ENCODE data around the gene VEGFA. TPM values are rescaled to one million over a fixed set of nuclear protein-coding genes. Genes with fewer than 3 reads are reported as not detected.
"Not testable (repeated sequence)": the region's sequence is repeated elsewhere in the genome, so short reads cannot be mapped to it uniquely, and the experiment has no call there.

The VEGFA gene
- total RNA-seq, 4 donors from 2014 or later, result 39.2 to 58.5 (median 45.0) TPM

- no peaks in the 10 kb centered on the region for H3K36me3 ChIP-seq
- intact Hi-C loops (cut with DNase I), result no loop called here
- H3K4me1 ChIP-seq, result peaks cover 0 to 11% (median 4%) of the 10 kb centered on the region in 4 donors
- H3K27me3 ChIP-seq, result no peaks in the 10 kb centered on the region
- H3K4me3 ChIP-seq, result no peak overlapping the region
- no peaks in the 10 kb centered on the region for H3K9me3 ChIP-seq
- 100% methylated on average over 2 of the region's 2 CpGs for WGBS
- DNase-seq (ENCODE audit: extremely low spot score), result no peak
- TF ChIP-seq EP300 (IDR thresholded peaks at IDR 0.05) (no peak), POLR2AphosphoS5 (IDR thresholded peaks at IDR 0.05) (no peak), POLR2A (IDR thresholded peaks at IDR 0.05; ENCODE audit: low read depth) (no peak), CTCF (IDR thresholded peaks at IDR 0.05) (no peak)
- H3K27ac ChIP-seq (replicated peaks in 1 of 4), result no peak overlapping the region
Observed at GRCh38 chr6:43811733-43812099, 41.7 kb downstream of the VEGFA start.

GRCh38 chr6:43812850-43813578, 43.0 kb downstream of the VEGFA start:
- H3K4me3 ChIP-seq, result no peak overlapping the region
- peaks cover 0 to 11% (median 4%) of the 10 kb centered on the region in 4 donors for H3K4me1 ChIP-seq
- WGBS, result 58% methylated on average over 8 of the region's 8 CpGs
- no peak for TF ChIP-seq POLR2AphosphoS5 (IDR thresholded peaks at IDR 0.05)
- TF ChIP-seq EP300 (IDR thresholded peaks at IDR 0.05), result no peak
- no peak for TF ChIP-seq POLR2A (IDR thresholded peaks at IDR 0.05; ENCODE audit: low read depth)
- TF ChIP-seq CTCF (IDR thresholded peaks at IDR 0.05), result no peak
- H3K36me3 ChIP-seq, result no peaks in the 10 kb centered on the region
- no peaks in the 10 kb centered on the region for H3K9me3 ChIP-seq
- intact Hi-C loops (cut with DNase I), result no loop called here
- no peak for DNase-seq (ENCODE audit: extremely low spot score)
- no peak overlapping the region for H3K27ac ChIP-seq (replicated peaks in 1 of 4)
- H3K27me3 ChIP-seq, result no peaks in the 10 kb centered on the region

- peaks cover 0 to 11% (median 4%) of the 10 kb centered on the region in 4 donors for H3K4me1 ChIP-seq
- no peak for DNase-seq (ENCODE audit: extremely low spot score)
- TF ChIP-seq EP300 (IDR thresholded peaks at IDR 0.05), result no peak
- no peak for TF ChIP-seq POLR2A (IDR thresholded peaks at IDR 0.05; ENCODE audit: low read depth)
- no peak for TF ChIP-seq CTCF (IDR thresholded peaks at IDR 0.05)
- TF ChIP-seq POLR2AphosphoS5 (IDR thresholded peaks at IDR 0.05), result no peak
- 88% methylated on average over 1 of the region's 1 CpG for WGBS
- H3K27me3 ChIP-seq, result no peaks in the 10 kb centered on the region
- no peak overlapping the region for H3K4me3 ChIP-seq
- no peaks in the 10 kb centered on the region for H3K36me3 ChIP-seq
- H3K27ac ChIP-seq (replicated peaks in 1 of 4), result no peak overlapping the region
- intact Hi-C loops (cut with DNase I), result no loop called here
- no peaks in the 10 kb centered on the region for H3K9me3 ChIP-seq
Observed at GRCh38 chr6:43814111-43814510, 44.1 kb downstream of the VEGFA start.

GRCh38 chr6:43814865-43815264, 44.9 kb downstream of the VEGFA start:
- Histone ChIP-seq H3K27ac (replicated peaks in 1 of 4) (no peak overlapping the region), H3K27me3 (no peaks in the 10 kb centered on the region), H3K36me3 (no peaks in the 10 kb centered on the region), H3K4me1 (peaks cover 0 to 11% (median 4%) of the 10 kb centered on the region in 4 donors), H3K4me3 (no peak overlapping the region), H3K9me3 (no peaks in the 10 kb centered on the region)
- no peak for DNase-seq (ENCODE audit: extremely low spot score)
- intact Hi-C loops (cut with DNase I), result no loop called here
- WGBS, result 50% methylated on average over 2 of the region's 2 CpGs
- TF ChIP-seq EP300 (IDR thresholded peaks at IDR 0.05) (no peak), POLR2A (IDR thresholded peaks at IDR 0.05; ENCODE audit: low read depth) (no peak), CTCF (IDR thresholded peaks at IDR 0.05) (no peak), POLR2AphosphoS5 (IDR thresholded peaks at IDR 0.05) (no peak)

GRCh38 chr6:43817192-43817591, 47.2 kb downstream of the VEGFA start:
- intact Hi-C loops (cut with DNase I), result no loop called here
- H3K36me3 ChIP-seq, result no peaks in the 10 kb centered on the region
- peaks cover 0 to 11% (median 4%) of the 10 kb centered on the region in 4 donors for H3K4me1 ChIP-seq
- TF ChIP-seq POLR2AphosphoS5 (IDR thresholded peaks at IDR 0.05) (no peak), CTCF (IDR thresholded peaks at IDR 0.05) (peak in 1 of 3 experiments; percentile 23)
- WGBS, result 68% methylated on average over 4 of the region's 4 CpGs
- no peak for DNase-seq (ENCODE audit: extremely low spot score)
- H3K27ac ChIP-seq (replicated peaks in 1 of 4), result no peak overlapping the region
- H3K27me3 ChIP-seq, result no peaks in the 10 kb centered on the region
- no peaks in the 10 kb centered on the region for H3K9me3 ChIP-seq
- no peak overlapping the region for H3K4me3 ChIP-seq

GRCh38 chr6:43818973-43819372, 49.0 kb downstream of the VEGFA start:
- H3K9me3 ChIP-seq; H3K36me3 ChIP-seq; H3K4me3 ChIP-seq; intact Hi-C loops (cut with DNase I); H3K27me3 ChIP-seq; H3K4me1 ChIP-seq; H3K27ac ChIP-seq (replicated peaks in 1 of 4); DNase-seq (ENCODE audit: extremely low spot score): not testable (repeated sequence)
- 90% methylated on average over 9 of the region's 9 CpGs for WGBS
